Central memory CD4-positive, alpha-beta T cell (primary cell): Measurements from ENCODE around the gene LPP.

Experiments
- DNase-seq: peaks from one replicate; pipeline ENCODE4 v3.0.0; 2022

The LPP gene

GRCh38 chr3:188370081-188370830 lies 216.3 kb downstream of the LPP start:
- DNase-seq: no peak

GRCh38 chr3:188378786-188379185 lies 224.8 kb downstream of the LPP start:
- DNase-seq: no peak

GRCh38 chr3:188380252-188380651 lies 226.3 kb downstream of the LPP start:
- DNase-seq: no peak

GRCh38 chr3:188380722-188381121 lies 226.8 kb downstream of the LPP start:
- no peak for DNase-seq

GRCh38 chr3:188383748-188384147 lies 229.8 kb downstream of the LPP start:
- DNase-seq: no peak

- no peak for DNase-seq
These were observed 231.3 kb downstream of the LPP start for GRCh38 chr3:188385295-188385694.

- no peak for DNase-seq
These were observed 235.9 kb downstream of the LPP start for GRCh38 chr3:188389711-188390342.

- no peak for DNase-seq
These were observed 236.4 kb downstream of the LPP start for GRCh38 chr3:188390343-188390718.

- no peak for DNase-seq
These were observed 237.0 kb downstream of the LPP start for GRCh38 chr3:188390775-188391443.

GRCh38 chr3:188391592-188391991 lies 237.6 kb downstream of the LPP start:
- no peak for DNase-seq

- DNase-seq: no peak
These were observed 238.1 kb downstream of the LPP start for GRCh38 chr3:188392076-188392475.

- no peak for DNase-seq
These were observed 240.7 kb downstream of the LPP start for GRCh38 chr3:188394623-188395022.

- no peak for DNase-seq
These were observed 242.3 kb downstream of the LPP start for GRCh38 chr3:188396251-188396650.

GRCh38 chr3:188396900-188397299 lies 242.9 kb downstream of the LPP start:
- no peak for DNase-seq

- no peak for DNase-seq
These were observed 244.1 kb downstream of the LPP start for GRCh38 chr3:188397766-188398705.

GRCh38 chr3:188400494-188401243 lies 246.7 kb downstream of the LPP start:
- DNase-seq: no peak

- no peak for DNase-seq
These were observed 247.5 kb downstream of the LPP start for GRCh38 chr3:188401244-188401993.

GRCh38 chr3:188402229-188402628 lies 248.3 kb downstream of the LPP start:
- DNase-seq: no peak

GRCh38 chr3:188403404-188403803 lies 249.4 kb downstream of the LPP start:
- DNase-seq: no peak

GRCh38 chr3:188404124-188404523 lies 250.2 kb downstream of the LPP start:
- DNase-seq: no peak

GRCh38 chr3:188404701-188405100 lies 250.7 kb downstream of the LPP start:
- DNase-seq: no peak
